ENCODE data around the gene DNAAF8. TPM values are rescaled to one million over a fixed set of nuclear protein-coding genes. Genes with fewer than 3 reads are reported as not detected.

DNAAF8 gene
- total and polyA plus RNA-seq, 2 donors (not counting 3 experiments of a cell fraction or from before 2014, with no cell fraction given): 0.58 to 1.0 TPM

- no TSS peak for BruUV-seq (replicated peaks)
- dilution Hi-C loops (cut with MboI; ENCODE audit: extremely low pct_ligation_motif_present, low sequenced_read_pairs) (no loop called here), intact Hi-C loops (cut with micrococcal nuclease) (no loop called here)
- Histone ChIP-seq H3K9ac (replicated peaks; ENCODE audit: extremely low read depth, insufficient read depth, low read length) (no peak overlapping the region), H3K27me3 (ENCODE audit: control insufficient read depth in 2 of 2, insufficient read depth in 2 of 2, low read length in 2 of 2) (no peaks in the 10 kb centered on the region), H3K79me2 (ENCODE audit: control insufficient read depth, insufficient read depth, low read length) (no peaks in the 10 kb centered on the region), H3K4me3 (replicated peaks in 1 of 3; ENCODE audit: insufficient read depth in 1 of 3, low read depth in 1 of 3, low read length in 3 of 3) (no peak overlapping the region), H3K36me3 (ENCODE audit: control insufficient read depth in 2 of 2, extremely low read depth in 1 of 2, insufficient read depth in 2 of 2, low read length in 2 of 2) (peaks cover 4 to 53% of the 10 kb centered on the region in 2 experiments), H2AFZ (ENCODE audit: low read depth, low read length) (no peak overlapping the region), H3K9me1 (replicated peaks; ENCODE audit: control insufficient read depth, extremely low read depth, insufficient read depth, low read length) (no peaks in the 10 kb centered on the region), H3K4me2 (ENCODE audit: insufficient read depth, low read length) (no peak overlapping the region), H4K20me1 (replicated peaks; ENCODE audit: control insufficient read depth, extremely low read depth, insufficient read depth, low read length) (no peaks in the 10 kb centered on the region), H3K27ac (ENCODE audit: insufficient read depth, low read depth, low read length) (no peak overlapping the region), H3K9me3 (replicated peaks; ENCODE audit: control insufficient read depth, insufficient read depth, low read length) (no peaks in the 10 kb centered on the region), H3K4me1 (ENCODE audit: control insufficient read depth, extremely low read depth, insufficient read depth, low read length) (no peaks in the 10 kb centered on the region)
- TF ChIP-seq MAX (IDR thresholded peaks at IDR 0.05; ENCODE audit: insufficient read depth, insufficient read length) (no peak), CTCF (IDR thresholded peaks at IDR 0.05; ENCODE audit: extremely low read depth in 1 of 2, insufficient read depth in 1 of 2, low read depth in 1 of 2, low read length in 2 of 2) (no peak), EZH2 (IDR thresholded peaks at IDR 0.05; ENCODE audit: borderline replicate concordance, low read depth, low read length, severe bottlenecking) (no peak), MYC (IDR thresholded peaks at IDR 0.05; ENCODE audit: low read depth, low read length) (no peak), FOS (IDR thresholded peaks at IDR 0.05; ENCODE audit: borderline replicate concordance, insufficient read depth, low read length) (no peak), POLR2AphosphoS5 (IDR thresholded peaks at IDR 0.05; ENCODE audit: insufficient read depth, low read depth, low read length) (no peak), JUN (IDR thresholded peaks at IDR 0.05; ENCODE audit: borderline replicate concordance, insufficient read depth, insufficient read length, low read depth) (no peak)
- ChIA-PET POLR2A (no interaction called here), CTCF (no interaction called here)
- FAIRE-seq (no peak), DNase-seq (ENCODE audit: low read depth, low spot score) (no peak)
These were observed 49.6 kb upstream of the DNAAF8 start for GRCh38 chr16:4684763-4685162.

Measured in endothelial cell of umbilical vein (primary cell).